Measurements from ENCODE around the gene KRT74.

KRT74 gene

GRCh38 chr12:52530366-52530765, 43.3 kb downstream of the KRT74 start:
- no peak overlapping the region for H3K23ac ChIP-seq (ENCODE audit: low read depth, low read length, poor library complexity)
- H3K14ac ChIP-seq (ENCODE audit: low read length): no peak overlapping the region
- no peak overlapping the region for H3K4me2 ChIP-seq (ENCODE audit: insufficient read depth, low read length, poor library complexity, severe bottlenecking)
- no peak overlapping the region for H2BK5ac ChIP-seq (ENCODE audit: low read length)
- no peaks in the 10 kb centered on the region for H3K36me3 ChIP-seq (replicated peaks in 1 of 2; ENCODE audit: control insufficient read depth in 2 of 2, insufficient read depth in 2 of 2, low read length in 2 of 2)
- no peak overlapping the region for H3K27ac ChIP-seq (replicated peaks; ENCODE audit: low read length)
- H3K79me1 ChIP-seq (ENCODE audit: low read depth, low read length): no peaks in the 10 kb centered on the region
- no peak overlapping the region for H2BK15ac ChIP-seq (ENCODE audit: low read length)
- no peak overlapping the region for H4K91ac ChIP-seq (ENCODE audit: low read depth, low read length, poor library complexity)
- H2BK12ac ChIP-seq (ENCODE audit: low read length): no peak overlapping the region
- no peak overlapping the region for H4K8ac ChIP-seq (ENCODE audit: low read depth, low read length)
- no peak for DNase-seq (ENCODE audit: low spot score)
- no peak overlapping the region for H3K4ac ChIP-seq (ENCODE audit: low read length)
- no peaks in the 10 kb centered on the region for H3K4me1 ChIP-seq (ENCODE audit: control insufficient read depth in 2 of 2, insufficient read depth in 1 of 2, low read depth in 1 of 2, low read length in 2 of 2)
- no peak overlapping the region for H2AFZ ChIP-seq (ENCODE audit: low read length)
- no peak overlapping the region for H3K18ac ChIP-seq (ENCODE audit: low read length)
- peaks cover 0 to 3% (median 0%) of the 10 kb centered on the region in 3 experiments for H3K27me3 ChIP-seq (ENCODE audit: control insufficient read depth in 3 of 3, insufficient read depth in 3 of 3, low read depth in 1 of 3, low read length in 3 of 3)
- WGBS, 2 donors (ENCODE audit: extremely low coverage in 2 of 2, insufficient read length in 2 of 2, insufficient replicate concordance in 1 of 2): no CpG with 5 or more reads among the region's 2 CpGs
- no peak overlapping the region for H3K9ac ChIP-seq (ENCODE audit: low read depth, low read length, poor library complexity)
- H3K9me3 ChIP-seq (replicated peaks in 1 of 2; ENCODE audit: control insufficient read depth in 2 of 2, insufficient read depth in 1 of 2, low read depth in 1 of 2, low read length in 2 of 2): no peaks in the 10 kb centered on the region
- H2BK120ac ChIP-seq (ENCODE audit: low read depth, low read length): no peak overlapping the region
- no peak overlapping the region for H3K4me3 ChIP-seq (ENCODE audit: low read length in 2 of 2)
- H2AK5ac ChIP-seq (ENCODE audit: low read depth, low read length): no peak overlapping the region

DNA sequence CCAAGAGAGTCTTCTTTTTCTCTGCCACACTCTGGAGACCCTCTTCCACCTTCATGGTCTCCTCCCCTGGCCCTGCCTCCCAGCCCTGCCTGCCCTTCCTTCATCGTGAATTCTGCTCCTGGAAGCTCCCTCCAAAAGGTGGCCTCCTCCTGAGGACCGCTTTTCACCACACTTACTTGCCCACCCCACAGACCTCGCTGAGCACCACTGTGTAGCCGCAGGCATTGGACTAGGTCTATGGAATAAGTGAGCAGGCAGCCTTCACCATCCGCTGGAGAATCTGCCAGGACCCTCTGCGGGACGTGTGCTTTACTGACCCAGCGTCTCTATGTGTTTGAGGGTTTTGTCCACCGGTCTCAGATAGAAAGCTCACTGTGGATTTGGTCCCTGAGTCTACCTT, 43.8 kb downstream of the KRT74 start:
- H3K36me3 ChIP-seq (replicated peaks in 1 of 2; ENCODE audit: control insufficient read depth in 2 of 2, insufficient read depth in 2 of 2, low read length in 2 of 2): no peaks in the 10 kb centered on the region
- no peak overlapping the region for H2AFZ ChIP-seq (ENCODE audit: low read length)
- no peak overlapping the region for H3K27ac ChIP-seq (replicated peaks; ENCODE audit: low read length)
- no peak overlapping the region for H4K8ac ChIP-seq (ENCODE audit: low read depth, low read length)
- no CpG with 5 or more reads among the region's 9 CpGs for WGBS, 2 donors (ENCODE audit: extremely low coverage in 2 of 2, insufficient read length in 2 of 2, insufficient replicate concordance in 1 of 2)
- H2BK120ac ChIP-seq (ENCODE audit: low read depth, low read length): no peak overlapping the region
- no peak overlapping the region for H3K4me2 ChIP-seq (ENCODE audit: insufficient read depth, low read length, poor library complexity, severe bottlenecking)
- H3K23ac ChIP-seq (ENCODE audit: low read depth, low read length, poor library complexity): no peak overlapping the region
- H3K4me3 ChIP-seq (ENCODE audit: low read length in 2 of 2): no peak overlapping the region
- no peak for DNase-seq (ENCODE audit: low spot score)
- no peak overlapping the region for H3K14ac ChIP-seq (ENCODE audit: low read length)
- no peaks in the 10 kb centered on the region for H3K9me3 ChIP-seq (replicated peaks in 1 of 2; ENCODE audit: control insufficient read depth in 2 of 2, insufficient read depth in 1 of 2, low read depth in 1 of 2, low read length in 2 of 2)
- H3K4me1 ChIP-seq (ENCODE audit: control insufficient read depth in 2 of 2, insufficient read depth in 1 of 2, low read depth in 1 of 2, low read length in 2 of 2): no peaks in the 10 kb centered on the region
- no peak overlapping the region for H3K18ac ChIP-seq (ENCODE audit: low read length)
- H4K91ac ChIP-seq (ENCODE audit: low read depth, low read length, poor library complexity): no peak overlapping the region
- peaks cover 0 to 3% (median 0%) of the 10 kb centered on the region in 3 experiments for H3K27me3 ChIP-seq (ENCODE audit: control insufficient read depth in 3 of 3, insufficient read depth in 3 of 3, low read depth in 1 of 3, low read length in 3 of 3)
- no peak overlapping the region for H3K9ac ChIP-seq (ENCODE audit: low read depth, low read length, poor library complexity)
- H3K4ac ChIP-seq (ENCODE audit: low read length): no peak overlapping the region
- no peaks in the 10 kb centered on the region for H3K79me1 ChIP-seq (ENCODE audit: low read depth, low read length)
- no peak overlapping the region for H2AK5ac ChIP-seq (ENCODE audit: low read depth, low read length)
- no peak overlapping the region for H2BK15ac ChIP-seq (ENCODE audit: low read length)
- H2BK12ac ChIP-seq (ENCODE audit: low read length): no peak overlapping the region
- H2BK5ac ChIP-seq (ENCODE audit: low read length): no peak overlapping the region

DNA sequence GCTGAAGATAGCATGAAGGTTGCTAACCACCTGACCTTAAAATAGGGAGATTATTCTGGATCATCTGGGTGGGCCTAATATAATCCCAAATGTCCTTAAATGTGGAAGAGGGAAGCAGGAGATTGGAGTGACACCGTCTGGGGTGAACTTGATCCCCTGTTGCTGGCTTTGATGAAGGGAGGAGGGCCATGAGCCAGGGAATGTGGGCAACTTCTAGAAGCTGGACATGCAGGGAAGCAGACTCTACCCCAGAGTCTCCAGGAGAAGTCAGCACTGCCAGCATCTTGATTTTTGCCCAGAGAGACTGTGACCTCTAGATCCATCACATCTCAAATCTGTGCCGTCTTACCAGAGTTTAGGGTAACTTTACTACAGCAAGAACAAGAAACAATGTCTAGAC, 44.2 kb downstream of the KRT74 start:
- no peak overlapping the region for H3K27ac ChIP-seq (replicated peaks; ENCODE audit: low read length)
- H3K27me3 ChIP-seq (ENCODE audit: control insufficient read depth in 3 of 3, insufficient read depth in 3 of 3, low read depth in 1 of 3, low read length in 3 of 3): peaks cover 0 to 3% (median 0%) of the 10 kb centered on the region in 3 experiments
- H3K4me1 ChIP-seq (ENCODE audit: control insufficient read depth in 2 of 2, insufficient read depth in 1 of 2, low read depth in 1 of 2, low read length in 2 of 2): peaks cover 0 to 1% of the 10 kb centered on the region in 2 donors
- H3K9ac ChIP-seq (ENCODE audit: low read depth, low read length, poor library complexity): no peak overlapping the region
- H3K4me3 ChIP-seq (ENCODE audit: low read length in 2 of 2): no peak overlapping the region
- H3K4me2 ChIP-seq (ENCODE audit: insufficient read depth, low read length, poor library complexity, severe bottlenecking): no peak overlapping the region
- H2BK5ac ChIP-seq (ENCODE audit: low read length): no peak overlapping the region
- no peak overlapping the region for H2BK15ac ChIP-seq (ENCODE audit: low read length)
- no peak overlapping the region for H3K23ac ChIP-seq (ENCODE audit: low read depth, low read length, poor library complexity)
- H2BK120ac ChIP-seq (ENCODE audit: low read depth, low read length): no peak overlapping the region
- no peak overlapping the region for H2AFZ ChIP-seq (ENCODE audit: low read length)
- no peaks in the 10 kb centered on the region for H3K79me1 ChIP-seq (ENCODE audit: low read depth, low read length)
- H4K91ac ChIP-seq (ENCODE audit: low read depth, low read length, poor library complexity): no peak overlapping the region
- no peak overlapping the region for H3K14ac ChIP-seq (ENCODE audit: low read length)
- no peaks in the 10 kb centered on the region for H3K9me3 ChIP-seq (replicated peaks in 1 of 2; ENCODE audit: control insufficient read depth in 2 of 2, insufficient read depth in 1 of 2, low read depth in 1 of 2, low read length in 2 of 2)
- WGBS, 2 donors (ENCODE audit: extremely low coverage in 2 of 2, insufficient read length in 2 of 2, insufficient replicate concordance in 1 of 2): no CpG with 5 or more reads among the region's 2 CpGs
- H2BK12ac ChIP-seq (ENCODE audit: low read length): no peak overlapping the region
- no peaks in the 10 kb centered on the region for H3K36me3 ChIP-seq (replicated peaks in 1 of 2; ENCODE audit: control insufficient read depth in 2 of 2, insufficient read depth in 2 of 2, low read length in 2 of 2)
- no peak overlapping the region for H4K8ac ChIP-seq (ENCODE audit: low read depth, low read length)
- no peak overlapping the region for H2AK5ac ChIP-seq (ENCODE audit: low read depth, low read length)
- no peak for DNase-seq (ENCODE audit: low spot score)
- no peak overlapping the region for H3K18ac ChIP-seq (ENCODE audit: low read length)
- no peak overlapping the region for H3K4ac ChIP-seq (ENCODE audit: low read length)

DNA sequence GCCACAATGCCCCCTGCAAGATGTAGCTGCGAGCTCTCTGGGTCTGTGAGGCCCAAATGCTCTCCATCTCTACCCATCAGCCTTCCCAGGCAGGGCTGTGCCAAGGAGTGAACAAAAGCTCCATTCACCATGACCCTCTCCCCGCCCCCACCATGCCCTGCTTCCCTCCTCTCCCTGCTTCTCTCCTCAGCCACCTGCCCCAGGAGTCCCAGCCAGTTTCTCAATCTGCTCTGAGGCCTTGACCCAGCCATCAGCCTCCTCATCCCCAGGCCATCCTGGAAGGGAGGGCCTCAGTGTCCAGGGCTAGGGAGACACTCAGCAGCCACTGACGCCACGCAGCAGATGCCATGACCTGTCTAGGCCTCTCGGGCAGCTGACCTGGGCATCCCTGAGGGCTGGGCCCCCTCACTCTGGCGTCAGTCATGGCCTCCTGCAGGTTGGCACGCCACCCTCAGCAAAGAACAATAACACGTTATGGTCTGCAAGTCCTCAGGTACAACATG, 45.0 kb downstream of the KRT74 start:
- Histone ChIP-seq H3K9ac (ENCODE audit: low read depth, low read length, poor library complexity) (no peak overlapping the region), H3K23ac (ENCODE audit: low read depth, low read length, poor library complexity) (no peak overlapping the region), H3K18ac (ENCODE audit: low read length) (no peak overlapping the region), H3K14ac (ENCODE audit: low read length) (no peak overlapping the region), H3K4ac (ENCODE audit: low read length) (no peak overlapping the region), H2AK5ac (ENCODE audit: low read depth, low read length) (no peak overlapping the region), H3K4me2 (ENCODE audit: insufficient read depth, low read length, poor library complexity, severe bottlenecking) (no peak overlapping the region), H3K27me3 (ENCODE audit: control insufficient read depth in 3 of 3, insufficient read depth in 3 of 3, low read depth in 1 of 3, low read length in 3 of 3) (peaks cover 0 to 3% (median 0%) of the 10 kb centered on the region in 3 experiments), H2BK12ac (ENCODE audit: low read length) (no peak overlapping the region), H3K4me1 (ENCODE audit: control insufficient read depth in 2 of 2, insufficient read depth in 1 of 2, low read depth in 1 of 2, low read length in 2 of 2) (peaks cover 0 to 6% of the 10 kb centered on the region in 2 donors), H2BK5ac (ENCODE audit: low read length) (no peak overlapping the region), H4K8ac (ENCODE audit: low read depth, low read length) (no peak overlapping the region), H3K4me3 (ENCODE audit: low read length in 2 of 2) (no peak overlapping the region), H3K27ac (replicated peaks; ENCODE audit: low read length) (no peak overlapping the region), H2BK15ac (ENCODE audit: low read length) (no peak overlapping the region), H2AFZ (ENCODE audit: low read length) (no peak overlapping the region), H3K36me3 (replicated peaks in 1 of 2; ENCODE audit: control insufficient read depth in 2 of 2, insufficient read depth in 2 of 2, low read length in 2 of 2) (no peaks in the 10 kb centered on the region), H4K91ac (ENCODE audit: low read depth, low read length, poor library complexity) (no peak overlapping the region), H2BK120ac (ENCODE audit: low read depth, low read length) (no peak overlapping the region), H3K9me3 (replicated peaks in 1 of 2; ENCODE audit: control insufficient read depth in 2 of 2, insufficient read depth in 1 of 2, low read depth in 1 of 2, low read length in 2 of 2) (no peaks in the 10 kb centered on the region), H3K79me1 (ENCODE audit: low read depth, low read length) (no peaks in the 10 kb centered on the region)
- no CpG with 5 or more reads among the region's 8 CpGs for WGBS, 2 donors (ENCODE audit: extremely low coverage in 2 of 2, insufficient read length in 2 of 2, insufficient replicate concordance in 1 of 2)
- DNase-seq (ENCODE audit: low spot score): no peak
